Endothelial cell of umbilical vein (primary cell): ENCODE data around the gene TMEM250. TPM values are rescaled to one million over a fixed set of nuclear protein-coding genes. Genes with fewer than 3 reads are reported as not detected.

Experiments used
- BruUV-seq: library from RNA; stranded (reverse); fragments of 400-500 nt; replicated peaks from 2 replicates; lab custom pipeline; 2021; lab: Mats Ljungman, UMichigan
- CTCF ChIA-PET: fragments of 300-600, 350-600 bp; sonication (Branson Sonifier 250); formaldehyde crosslinking; loops from one replicate; lab custom pipeline; 2021; ENCODE audit warnings: antibody characterized with exemption, inconsistent platforms; lab: Charles Lee
- POLR2A ChIA-PET: fragments of 300-600, 350-600 bp; sonication (Branson Sonifier 250); formaldehyde crosslinking; loops from one replicate; lab custom pipeline; 2021; ENCODE audit warnings: antibody characterized with exemption, inconsistent platforms; lab: Charles Lee
- DNase-seq: peaks from one replicate; pipeline ENCODE4 v3.0.0-alpha.2; 2011; ENCODE audit warnings: low read depth, low spot score
- FAIRE-seq: peaks from 2 replicates; lab custom pipeline; 2011; peaks lifted over from hg19 to GRCh38; lab: Jason Lieb, UNC
- H2AFZ ChIP-seq: 2 replicates; pipeline ENCODE4 v1.6.0; 2012; ENCODE audit warnings: low read depth, low read length, control low read depth, inconsistent platforms
- H3K27ac ChIP-seq: 2 replicates; pipeline ENCODE4 v1.5.1; 2011; ENCODE audit warnings: low read depth, mild to moderate bottlenecking, control low read depth, low read length, moderate library complexity; ENCODE audit not compliant: insufficient read depth
- H3K27me3 ChIP-seq, 2 experiments: 2 replicates each; pipeline versions ENCODE4 v1.6.0 to v1.6.1; 2011; ENCODE audit warnings: low read length in 2 of 2, mixed read lengths in 1 of 2; ENCODE audit not compliant: control insufficient read depth in 2 of 2, insufficient read depth in 2 of 2
- H3K36me3 ChIP-seq, 2 experiments: 2 replicates in 1 of 2; 3 replicates in 1 of 2; pipeline ENCODE4 v1.5.1; 2011; ENCODE audit warnings: low read length in 2 of 2, mild to moderate bottlenecking in 1 of 2, moderate library complexity in 1 of 2; ENCODE audit not compliant: control insufficient read depth in 2 of 2, insufficient read depth in 2 of 2; ENCODE audit errors: extremely low read depth in 1 of 2
- H3K4me1 ChIP-seq: 3 replicates; pipeline ENCODE4 v1.5.1; 2011; ENCODE audit warnings: mild to moderate bottlenecking, low read length; ENCODE audit not compliant: control insufficient read depth, insufficient read depth; ENCODE audit errors: extremely low read depth
- H3K4me2 ChIP-seq: 2 replicates; pipeline ENCODE4 v1.6.1; 2011; ENCODE audit warnings: low read length, control low read depth, mixed read lengths; ENCODE audit not compliant: insufficient read depth
- H3K4me3 ChIP-seq, 3 experiments: fragments of 200-600 bp in 1 of 3; sonication (generic), shearing (Covaris generic) in 1 of 3; replicated peaks in 1 of 3; 2 replicates each; pipeline ENCODE4 v1.5.1; 2011 to 2016; ENCODE audit warnings: control low read depth in 3 of 3, low read length in 3 of 3, mild to moderate bottlenecking in 2 of 3, inconsistent platforms in 1 of 3, low read depth in 1 of 3, moderate library complexity in 1 of 3; ENCODE audit not compliant: insufficient read depth in 1 of 3
- H3K79me2 ChIP-seq: 2 replicates; pipeline ENCODE4 v1.6.0; 2012; ENCODE audit warnings: low read length, inconsistent platforms; ENCODE audit not compliant: control insufficient read depth, insufficient read depth
- H3K9ac ChIP-seq: replicated peaks from 2 replicates; pipeline ENCODE3; 2011; ENCODE audit warnings: low read length, control low read depth; ENCODE audit not compliant: insufficient read depth; ENCODE audit errors: extremely low read depth
- H3K9me1 ChIP-seq: replicated peaks from 3 replicates; pipeline ENCODE4 v1.6.0; 2011; ENCODE audit warnings: mild to moderate bottlenecking, low read length; ENCODE audit not compliant: control insufficient read depth, insufficient read depth; ENCODE audit errors: extremely low read depth
- H3K9me3 ChIP-seq: replicated peaks from 2 replicates; pipeline ENCODE4 v1.5.1; 2012; ENCODE audit warnings: low read length, inconsistent platforms; ENCODE audit not compliant: control insufficient read depth, insufficient read depth
- H4K20me1 ChIP-seq: replicated peaks from 2 replicates; pipeline ENCODE3; 2011; ENCODE audit warnings: mild to moderate bottlenecking, low read length; ENCODE audit not compliant: control insufficient read depth, insufficient read depth; ENCODE audit errors: extremely low read depth
- GATA2 ChIP-seq: IDR thresholded peaks from 2 replicates; pipeline ENCODE4 v1.7.0; 2011; ENCODE audit warnings: low read depth, mild to moderate bottlenecking, moderate library complexity, mixed read lengths, low read length; ENCODE audit not compliant: insufficient read length, insufficient read depth
- MYC ChIP-seq: IDR thresholded peaks from one replicate; pipeline ENCODE4 v1.6.1; 2011; ENCODE audit warnings: mild to moderate bottlenecking, low read depth, low read length
- POLR2A ChIP-seq: IDR thresholded peaks from 2 replicates; pipeline ENCODE4 v1.6.1; 2012; ENCODE audit warnings: low read depth, mild to moderate bottlenecking, control low read depth, low read length
- POLR2AphosphoS5 ChIP-seq: IDR thresholded peaks from 2 replicates; pipeline ENCODE4 v1.6.1; 2012; ENCODE audit warnings: low read depth, mild to moderate bottlenecking, control low read depth, low read length, moderate library complexity; ENCODE audit not compliant: insufficient read depth
- dilution Hi-C: fragments of 300-500 bp; cut with MboI; formaldehyde crosslinking; loops from one replicate; pipeline ENCODE4 v1.15.0; 2019; ENCODE audit warnings: low sequenced_read_pairs; ENCODE audit not compliant: extremely low pct_ligation_motif_present
- intact Hi-C: fragments of 100-400 bp; cut with micrococcal nuclease; formaldehyde crosslinking; loops from one replicate; pipeline ENCODE4 v1.10.0; 2022
- polyA plus RNA-seq, 4 experiments: library from polyadenylated mRNA; depleted of rRNA in 3 of 4; stranded (reverse) in 3 of 4; unstranded in 1 of 4; fragments of >200 nt; gene quantifications; 2 replicates each; pipeline versions ENCODE4 v1.2.1 to v1.2.3, GENCODE V29; 2011 to 2012; ENCODE audit warnings: missing spikeins in 1 of 4
- total RNA-seq: library from RNA; stranded (reverse); gene quantifications from 2 replicates; pipeline ENCODE4 v1.2.3, GENCODE V29; 2021

Gene TMEM250
- total and polyA plus RNA-seq, 2 donors (not counting 3 experiments of a cell fraction or from before 2014, with no cell fraction given): 24.9 to 49.9 TPM

DNA sequence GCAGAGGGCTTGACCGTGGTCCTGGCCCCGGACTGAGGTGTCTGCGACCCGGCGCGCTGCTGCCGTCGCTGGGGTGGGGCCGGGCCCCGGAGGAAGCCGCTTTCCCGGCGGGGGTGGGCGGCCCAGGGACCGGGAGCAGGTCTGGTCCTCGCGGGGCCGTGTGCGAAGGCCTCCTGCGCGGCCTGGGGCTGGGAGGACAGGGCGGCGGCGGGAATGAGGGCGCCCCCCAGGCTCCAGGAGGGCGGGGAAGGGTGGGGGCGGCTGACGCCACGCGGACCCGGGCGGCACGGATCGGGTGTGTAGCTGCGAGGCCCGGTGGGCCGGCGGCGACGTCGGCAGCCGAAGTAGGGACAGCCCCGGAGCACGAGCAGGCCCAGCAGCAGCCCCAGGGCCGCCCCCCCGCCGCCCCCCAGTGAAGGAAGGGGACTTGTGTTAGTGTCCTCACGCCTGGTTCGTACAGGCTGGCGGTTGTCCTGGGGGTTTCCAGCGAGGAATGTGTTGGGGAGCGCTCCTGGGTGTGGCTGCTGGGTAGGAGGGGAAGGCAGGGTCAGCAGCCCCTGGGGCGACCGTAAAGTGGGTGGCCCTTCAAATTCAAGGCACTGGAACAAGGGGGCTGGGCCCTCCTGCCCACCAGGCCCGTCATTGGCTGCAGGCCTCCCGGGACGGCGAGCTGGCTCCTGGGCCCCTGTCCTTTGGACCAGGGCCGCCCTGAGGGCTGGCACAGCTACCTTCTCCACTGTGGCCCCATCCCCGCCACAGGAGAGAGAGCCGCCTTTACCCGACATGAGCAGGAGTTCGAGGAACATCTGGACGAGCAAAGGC is 597 bp upstream of the TMEM250 start:
- dilution Hi-C loops (no loop called here), intact Hi-C loops (loop anchor here (1.0 to 5.0 kb wide), 3 partner anchors 112 to 212 kb away; partner anchors contain the start of gene CAMSAP1)
- TSS peak; percentile 54 for BruUV-seq
- H3K9me1 ChIP-seq: no peaks in the 10 kb centered on the region
- peak overlapping the region; percentile 56 for H3K9ac ChIP-seq
- H3K4me3 ChIP-seq: peak overlapping the region; percentile 38 to 70 (median 44)
- TF ChIP-seq POLR2A (peak; percentile 65), MYC (no peak), POLR2AphosphoS5 (peak; percentile 32)
- peak overlapping the region; percentile 30 for H3K27ac ChIP-seq
- H3K79me2 ChIP-seq: peaks cover 16% of the 10 kb centered on the region
- ChIA-PET CTCF (interaction anchor here (0.5 to 7.2 kb wide), 5 partner anchors 10 to 158 kb away, joined by 3 to 211 read pairs (median 3); partner anchors contain the start of gene UBAC1), POLR2A (no interaction called here)
- H3K27me3 ChIP-seq: no peaks in the 10 kb centered on the region
- peaks cover 12% of the 10 kb centered on the region for H3K4me1 ChIP-seq
- H2AFZ ChIP-seq: peak overlapping the region; percentile 9
- peaks cover 0 to 14% of the 10 kb centered on the region in 2 experiments for H3K36me3 ChIP-seq
- H3K9me3 ChIP-seq: no peaks in the 10 kb centered on the region
- DNase-seq (peak; percentile 52), FAIRE-seq (peak; percentile 8)
- no peaks in the 10 kb centered on the region for H4K20me1 ChIP-seq
- peak overlapping the region; percentile 37 for H3K4me2 ChIP-seq

DNA sequence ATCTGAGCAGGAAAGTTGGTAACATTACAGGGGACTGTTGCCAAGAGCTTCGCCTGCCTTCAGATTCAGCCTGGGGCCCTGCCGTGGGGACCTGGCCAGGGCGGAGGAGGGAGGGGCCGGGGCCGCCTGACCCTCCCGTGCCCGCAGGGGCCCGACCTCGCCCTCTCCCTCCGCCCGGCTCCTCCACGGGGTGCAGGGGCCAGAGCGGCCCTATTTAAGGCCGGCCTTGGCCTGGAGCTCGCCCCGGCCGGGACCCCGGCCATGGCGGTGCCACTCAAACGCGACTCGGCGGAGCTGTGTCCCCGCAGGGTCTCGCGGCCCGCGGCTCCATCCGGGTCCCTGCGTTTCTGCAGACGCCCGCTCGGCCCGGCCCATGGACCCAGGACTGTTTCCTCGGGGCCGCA is 757 bp downstream of the TMEM250 start:
- peak overlapping the region; percentile 67 to 73 (median 70) for H3K4me3 ChIP-seq
- dilution Hi-C loops: no loop called here
- H3K27ac ChIP-seq: peak overlapping the region; percentile 41
- DNase-seq (no peak), FAIRE-seq (no peak)
- H2AFZ ChIP-seq: no peak overlapping the region
- H3K4me1 ChIP-seq: peaks cover 12% of the 10 kb centered on the region
- H3K9ac ChIP-seq: peak overlapping the region; percentile 75
- TF ChIP-seq GATA2 (no peak), POLR2A (peak; percentile 43)
- no peaks in the 10 kb centered on the region for H3K9me3 ChIP-seq
- intact Hi-C loops: loop anchor here (1.0 to 5.0 kb wide), 6 partner anchors 9 to 211 kb away; partner anchors contain the start of genes CAMSAP1 and NACC2
- H3K9me1 ChIP-seq: no peaks in the 10 kb centered on the region
- ChIA-PET POLR2A (no interaction called here), CTCF (interaction anchor here (0.7 to 7.2 kb wide), 6 partner anchors 17 to 157 kb away, joined by 3 to 148 read pairs (median 6); partner anchors contain the start of gene UBAC1)
- H3K27me3 ChIP-seq: no peaks in the 10 kb centered on the region
- H4K20me1 ChIP-seq: no peaks in the 10 kb centered on the region
- peaks cover 0 to 14% of the 10 kb centered on the region in 2 experiments for H3K36me3 ChIP-seq
- peak overlapping the region; percentile 79 for H3K4me2 ChIP-seq
- peaks cover 16% of the 10 kb centered on the region for H3K79me2 ChIP-seq
- no TSS peak for BruUV-seq
